ENCODE measurements around the gene FAM177A1. TPM values are rescaled to one million over a fixed set of nuclear protein-coding genes. Genes with fewer than 3 reads are reported as not detected.

The FAM177A1 gene
- total and polyA plus RNA-seq, 9 of the 15 experiments (the other 6 are each of a cell fraction or from before 2014, with no cell fraction given) = 7.7 to 36.2 (median 29.9) TPM

DNA sequence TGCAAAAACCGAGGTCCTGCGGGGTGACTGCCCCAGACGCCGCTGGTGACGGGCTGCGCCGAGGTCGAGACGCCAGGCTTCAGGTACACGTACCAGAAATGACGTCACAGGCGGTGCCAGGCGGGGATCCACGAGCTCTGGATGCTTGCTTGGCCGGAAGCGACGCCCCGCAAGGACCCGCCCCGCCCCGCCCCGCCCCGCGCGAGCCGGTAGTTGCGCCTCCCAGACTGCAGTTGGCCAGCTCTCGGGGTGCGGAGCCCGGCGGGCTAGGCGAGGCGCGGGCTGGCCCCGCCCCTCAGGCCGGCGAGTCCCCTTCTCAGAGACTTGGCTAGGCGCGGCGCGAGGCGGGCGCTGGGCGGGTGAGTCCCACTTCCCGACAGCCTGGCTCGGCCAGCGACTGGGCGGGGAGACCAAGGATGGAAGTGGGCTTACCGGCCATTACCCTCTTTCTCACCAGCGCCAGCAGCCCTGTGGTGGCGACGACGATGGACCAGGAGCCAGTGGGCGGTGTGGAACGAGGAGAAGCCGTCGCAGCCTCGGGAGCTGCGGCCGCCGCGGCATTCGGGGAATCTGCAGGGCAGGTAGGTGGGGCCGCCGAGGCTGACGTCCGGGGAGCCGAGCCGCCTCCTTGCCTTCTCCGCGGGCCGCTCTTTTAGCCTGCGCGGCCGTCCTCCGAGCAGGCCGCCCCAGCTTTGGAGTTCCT lies at the start of gene FAM177A1 (continued):
- TF ChIP-seq, protein P1, sequence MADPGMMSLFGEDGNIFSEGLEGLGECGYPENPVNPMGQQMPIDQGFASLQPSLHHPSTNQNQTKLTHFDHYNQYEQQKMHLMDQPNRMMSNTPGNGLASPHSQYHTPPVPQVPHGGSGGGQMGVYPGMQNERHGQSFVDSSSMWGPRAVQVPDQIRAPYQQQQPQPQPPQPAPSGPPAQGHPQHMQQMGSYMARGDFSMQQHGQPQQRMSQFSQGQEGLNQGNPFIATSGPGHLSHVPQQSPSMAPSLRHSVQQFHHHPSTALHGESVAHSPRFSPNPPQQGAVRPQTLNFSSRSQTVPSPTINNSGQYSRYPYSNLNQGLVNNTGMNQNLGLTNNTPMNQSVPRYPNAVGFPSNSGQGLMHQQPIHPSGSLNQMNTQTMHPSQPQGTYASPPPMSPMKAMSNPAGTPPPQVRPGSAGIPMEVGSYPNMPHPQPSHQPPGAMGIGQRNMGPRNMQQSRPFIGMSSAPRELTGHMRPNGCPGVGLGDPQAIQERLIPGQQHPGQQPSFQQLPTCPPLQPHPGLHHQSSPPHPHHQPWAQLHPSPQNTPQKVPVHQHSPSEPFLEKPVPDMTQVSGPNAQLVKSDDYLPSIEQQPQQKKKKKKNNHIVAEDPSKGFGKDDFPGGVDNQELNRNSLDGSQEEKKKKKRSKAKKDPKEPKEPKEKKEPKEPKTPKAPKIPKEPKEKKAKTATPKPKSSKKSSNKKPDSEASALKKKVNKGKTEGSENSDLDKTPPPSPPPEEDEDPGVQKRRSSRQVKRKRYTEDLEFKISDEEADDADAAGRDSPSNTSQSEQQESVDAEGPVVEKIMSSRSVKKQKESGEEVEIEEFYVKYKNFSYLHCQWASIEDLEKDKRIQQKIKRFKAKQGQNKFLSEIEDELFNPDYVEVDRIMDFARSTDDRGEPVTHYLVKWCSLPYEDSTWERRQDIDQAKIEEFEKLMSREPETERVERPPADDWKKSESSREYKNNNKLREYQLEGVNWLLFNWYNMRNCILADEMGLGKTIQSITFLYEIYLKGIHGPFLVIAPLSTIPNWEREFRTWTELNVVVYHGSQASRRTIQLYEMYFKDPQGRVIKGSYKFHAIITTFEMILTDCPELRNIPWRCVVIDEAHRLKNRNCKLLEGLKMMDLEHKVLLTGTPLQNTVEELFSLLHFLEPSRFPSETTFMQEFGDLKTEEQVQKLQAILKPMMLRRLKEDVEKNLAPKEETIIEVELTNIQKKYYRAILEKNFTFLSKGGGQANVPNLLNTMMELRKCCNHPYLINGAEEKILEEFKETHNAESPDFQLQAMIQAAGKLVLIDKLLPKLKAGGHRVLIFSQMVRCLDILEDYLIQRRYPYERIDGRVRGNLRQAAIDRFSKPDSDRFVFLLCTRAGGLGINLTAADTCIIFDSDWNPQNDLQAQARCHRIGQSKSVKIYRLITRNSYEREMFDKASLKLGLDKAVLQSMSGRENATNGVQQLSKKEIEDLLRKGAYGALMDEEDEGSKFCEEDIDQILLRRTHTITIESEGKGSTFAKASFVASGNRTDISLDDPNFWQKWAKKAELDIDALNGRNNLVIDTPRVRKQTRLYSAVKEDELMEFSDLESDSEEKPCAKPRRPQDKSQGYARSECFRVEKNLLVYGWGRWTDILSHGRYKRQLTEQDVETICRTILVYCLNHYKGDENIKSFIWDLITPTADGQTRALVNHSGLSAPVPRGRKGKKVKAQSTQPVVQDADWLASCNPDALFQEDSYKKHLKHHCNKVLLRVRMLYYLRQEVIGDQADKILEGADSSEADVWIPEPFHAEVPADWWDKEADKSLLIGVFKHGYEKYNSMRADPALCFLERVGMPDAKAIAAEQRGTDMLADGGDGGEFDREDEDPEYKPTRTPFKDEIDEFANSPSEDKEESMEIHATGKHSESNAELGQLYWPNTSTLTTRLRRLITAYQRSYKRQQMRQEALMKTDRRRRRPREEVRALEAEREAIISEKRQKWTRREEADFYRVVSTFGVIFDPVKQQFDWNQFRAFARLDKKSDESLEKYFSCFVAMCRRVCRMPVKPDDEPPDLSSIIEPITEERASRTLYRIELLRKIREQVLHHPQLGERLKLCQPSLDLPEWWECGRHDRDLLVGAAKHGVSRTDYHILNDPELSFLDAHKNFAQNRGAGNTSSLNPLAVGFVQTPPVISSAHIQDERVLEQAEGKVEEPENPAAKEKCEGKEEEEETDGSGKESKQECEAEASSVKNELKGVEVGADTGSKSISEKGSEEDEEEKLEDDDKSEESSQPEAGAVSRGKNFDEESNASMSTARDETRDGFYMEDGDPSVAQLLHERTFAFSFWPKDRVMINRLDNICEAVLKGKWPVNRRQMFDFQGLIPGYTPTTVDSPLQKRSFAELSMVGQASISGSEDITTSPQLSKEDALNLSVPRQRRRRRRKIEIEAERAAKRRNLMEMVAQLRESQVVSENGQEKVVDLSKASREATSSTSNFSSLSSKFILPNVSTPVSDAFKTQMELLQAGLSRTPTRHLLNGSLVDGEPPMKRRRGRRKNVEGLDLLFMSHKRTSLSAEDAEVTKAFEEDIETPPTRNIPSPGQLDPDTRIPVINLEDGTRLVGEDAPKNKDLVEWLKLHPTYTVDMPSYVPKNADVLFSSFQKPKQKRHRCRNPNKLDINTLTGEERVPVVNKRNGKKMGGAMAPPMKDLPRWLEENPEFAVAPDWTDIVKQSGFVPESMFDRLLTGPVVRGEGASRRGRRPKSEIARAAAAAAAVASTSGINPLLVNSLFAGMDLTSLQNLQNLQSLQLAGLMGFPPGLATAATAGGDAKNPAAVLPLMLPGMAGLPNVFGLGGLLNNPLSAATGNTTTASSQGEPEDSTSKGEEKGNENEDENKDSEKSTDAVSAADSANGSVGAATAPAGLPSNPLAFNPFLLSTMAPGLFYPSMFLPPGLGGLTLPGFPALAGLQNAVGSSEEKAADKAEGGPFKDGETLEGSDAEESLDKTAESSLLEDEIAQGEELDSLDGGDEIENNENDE (IDR thresholded peaks at IDR 0.05; ENCODE audit: low read depth, low read length) = no peak
- TF ChIP-seq GABPA (tag; conservative IDR thresholded peaks at IDR 0.05; ENCODE audit: low read depth) = peak; percentile 89
- TF ChIP-seq HMGN3 (IDR thresholded peaks at IDR 0.05; ENCODE audit: borderline replicate concordance, extremely low read depth, insufficient read length, low read depth, low read length) = peak; percentile 83
- no peak for TF ChIP-seq NR2F6 (CRISPR knock-in tag; IDR thresholded peaks at IDR 0.05)
- TF ChIP-seq POLR2B (IDR thresholded peaks at IDR 0.05; ENCODE audit: low read depth, partially characterized antibody) = peak; percentile 81
- peak; percentile 69 for TF ChIP-seq TAF1 (IDR thresholded peaks at IDR 0.05; ENCODE audit: control insufficient read depth, extremely low read depth, insufficient read depth, low read length, severe bottlenecking)
- TF ChIP-seq KDM5B (IDR thresholded peaks at IDR 0.05; ENCODE audit: insufficient replicate concordance, low read depth, low read length) = peak; percentile 85
- peak; percentile 57 for TF ChIP-seq TAF9B (IDR thresholded peaks at IDR 0.05; ENCODE audit: partially characterized antibody)
- peak; percentile 85 for TF ChIP-seq CXXC5 (CRISPR knock-in tag; IDR thresholded peaks at IDR 0.05)
- no peak for TF ChIP-seq ARNT (IDR thresholded peaks at IDR 0.05)
- TF ChIP-seq SFPQ (IDR thresholded peaks at IDR 0.05; ENCODE audit: low read depth, low read length) = no peak
- TF ChIP-seq ZNF707 (CRISPR knock-in tag; conservative IDR thresholded peaks at IDR 0.05) = no peak
- TF ChIP-seq MYC (IDR thresholded peaks at IDR 0.05; ENCODE audit: low read depth, low read length) = peak; percentile 39; the same call in 1 of the 2 replicates
- TF ChIP-seq MYC (CRISPR knock-in tag; IDR thresholded peaks at IDR 0.05; ENCODE audit: borderline replicate concordance, low read depth) = no peak; the same call in 1 of the 2 replicates

All from K562 (cell line).